Ishikawa (cell line): ENCODE results near the gene LYRM1.
A peak's percentile ranks its signal among the peaks of the same experiment; 100 is the strongest.

Source experiments
- CEBPB ChIP-seq: IDR thresholded peaks from 2 replicates; pipeline ENCODE4 v1.6.1; 2012
- CREB1 ChIP-seq: IDR thresholded peaks from 2 replicates; pipeline ENCODE4 v1.6.1; 2012; ENCODE audit warnings: low read depth
- EGR1 ChIP-seq: IDR thresholded peaks from 2 replicates; pipeline ENCODE4 v1.6.1; 2012
- EP300 ChIP-seq: IDR thresholded peaks from 2 replicates; pipeline ENCODE4 v1.6.1; 2012; ENCODE audit warnings: borderline replicate concordance
- FOXM1 ChIP-seq: IDR thresholded peaks from 2 replicates; pipeline ENCODE4 v1.6.1; 2012; ENCODE audit warnings: low read depth, borderline replicate concordance
- NFIC ChIP-seq: IDR thresholded peaks from 2 replicates; pipeline ENCODE4 v1.6.1; 2012
- RAD21 ChIP-seq: IDR thresholded peaks from 2 replicates; pipeline ENCODE4 v1.6.1; 2012; ENCODE audit warnings: low read depth
- TAF1 ChIP-seq: IDR thresholded peaks from 2 replicates; pipeline ENCODE4 v1.6.1; 2012; ENCODE audit warnings: low read depth, mild to moderate bottlenecking
- TCF12 ChIP-seq: IDR thresholded peaks from 2 replicates; pipeline ENCODE4 v1.6.1; 2012; ENCODE audit warnings: low read depth
- TEAD4 ChIP-seq: IDR thresholded peaks from 2 replicates; pipeline ENCODE4 v1.6.1; 2012
- YY1 ChIP-seq: IDR thresholded peaks from 2 replicates; pipeline ENCODE4 v1.6.1; 2012; ENCODE audit warnings: low read depth
- ZBTB7A ChIP-seq: IDR thresholded peaks from 2 replicates; pipeline ENCODE4 v1.6.1; 2012; ENCODE audit warnings: low read depth
- TF ChIP-seq, protein P1 (sequence below): IDR thresholded peaks from 2 replicates; pipeline ENCODE4 v1.6.1; 2012; ENCODE audit warnings: low read depth, mild to moderate bottlenecking
- TF ChIP-seq, protein P2 (sequence below): IDR thresholded peaks from 2 replicates; pipeline ENCODE4 v1.6.1; 2012
- TF ChIP-seq, protein P3 (sequence below): IDR thresholded peaks from 2 replicates; pipeline ENCODE4 v1.6.1; 2012

LYRM1 gene

DNA sequence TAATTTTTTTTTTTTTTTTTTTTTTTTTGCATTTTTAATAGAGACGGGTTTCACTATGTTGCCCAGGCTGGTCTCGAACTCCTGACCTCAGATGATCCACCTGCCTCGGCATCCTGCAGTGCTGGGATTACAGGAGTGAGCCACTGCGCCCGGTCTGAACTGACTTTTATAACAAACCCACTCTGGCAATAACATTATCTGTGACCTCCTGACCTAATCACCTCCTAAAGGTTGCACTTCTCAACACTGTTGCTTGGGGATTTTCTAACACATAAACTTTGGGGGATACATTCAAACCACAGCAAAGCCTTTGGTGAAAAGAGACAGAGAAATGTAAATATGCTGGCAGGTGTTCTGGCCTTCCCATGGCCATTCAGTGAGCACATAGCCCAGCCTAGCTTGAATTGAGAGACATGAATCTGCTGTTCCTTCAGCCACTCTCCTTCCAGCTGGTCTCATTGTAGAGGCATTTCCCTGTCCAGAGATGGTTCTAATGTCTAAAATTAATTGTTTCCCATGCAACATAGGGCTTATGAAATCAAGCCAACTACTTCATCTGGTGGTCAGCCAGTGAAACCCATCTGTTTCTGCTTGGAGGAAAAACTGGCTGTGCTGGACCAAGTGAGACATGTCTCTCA is 28.3 kb downstream of the LYRM1 start:
- no peak for TF ChIP-seq EGR1
- TF ChIP-seq CREB1: no peak
- TF ChIP-seq, protein P1, sequence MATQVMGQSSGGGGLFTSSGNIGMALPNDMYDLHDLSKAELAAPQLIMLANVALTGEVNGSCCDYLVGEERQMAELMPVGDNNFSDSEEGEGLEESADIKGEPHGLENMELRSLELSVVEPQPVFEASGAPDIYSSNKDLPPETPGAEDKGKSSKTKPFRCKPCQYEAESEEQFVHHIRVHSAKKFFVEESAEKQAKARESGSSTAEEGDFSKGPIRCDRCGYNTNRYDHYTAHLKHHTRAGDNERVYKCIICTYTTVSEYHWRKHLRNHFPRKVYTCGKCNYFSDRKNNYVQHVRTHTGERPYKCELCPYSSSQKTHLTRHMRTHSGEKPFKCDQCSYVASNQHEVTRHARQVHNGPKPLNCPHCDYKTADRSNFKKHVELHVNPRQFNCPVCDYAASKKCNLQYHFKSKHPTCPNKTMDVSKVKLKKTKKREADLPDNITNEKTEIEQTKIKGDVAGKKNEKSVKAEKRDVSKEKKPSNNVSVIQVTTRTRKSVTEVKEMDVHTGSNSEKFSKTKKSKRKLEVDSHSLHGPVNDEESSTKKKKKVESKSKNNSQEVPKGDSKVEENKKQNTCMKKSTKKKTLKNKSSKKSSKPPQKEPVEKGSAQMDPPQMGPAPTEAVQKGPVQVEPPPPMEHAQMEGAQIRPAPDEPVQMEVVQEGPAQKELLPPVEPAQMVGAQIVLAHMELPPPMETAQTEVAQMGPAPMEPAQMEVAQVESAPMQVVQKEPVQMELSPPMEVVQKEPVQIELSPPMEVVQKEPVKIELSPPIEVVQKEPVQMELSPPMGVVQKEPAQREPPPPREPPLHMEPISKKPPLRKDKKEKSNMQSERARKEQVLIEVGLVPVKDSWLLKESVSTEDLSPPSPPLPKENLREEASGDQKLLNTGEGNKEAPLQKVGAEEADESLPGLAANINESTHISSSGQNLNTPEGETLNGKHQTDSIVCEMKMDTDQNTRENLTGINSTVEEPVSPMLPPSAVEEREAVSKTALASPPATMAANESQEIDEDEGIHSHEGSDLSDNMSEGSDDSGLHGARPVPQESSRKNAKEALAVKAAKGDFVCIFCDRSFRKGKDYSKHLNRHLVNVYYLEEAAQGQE: no peak
- TF ChIP-seq EP300: no peak
- no peak for TF ChIP-seq TAF1
- no peak for TF ChIP-seq CEBPB
- TF ChIP-seq YY1: no peak
- TF ChIP-seq TEAD4: no peak
- no peak for TF ChIP-seq NFIC
- TF ChIP-seq, protein P2, sequence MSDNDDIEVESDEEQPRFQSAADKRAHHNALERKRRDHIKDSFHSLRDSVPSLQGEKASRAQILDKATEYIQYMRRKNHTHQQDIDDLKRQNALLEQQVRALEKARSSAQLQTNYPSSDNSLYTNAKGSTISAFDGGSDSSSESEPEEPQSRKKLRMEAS: no peak
- TF ChIP-seq TCF12: no peak
- TF ChIP-seq RAD21: no peak
- TF ChIP-seq, protein P3, sequence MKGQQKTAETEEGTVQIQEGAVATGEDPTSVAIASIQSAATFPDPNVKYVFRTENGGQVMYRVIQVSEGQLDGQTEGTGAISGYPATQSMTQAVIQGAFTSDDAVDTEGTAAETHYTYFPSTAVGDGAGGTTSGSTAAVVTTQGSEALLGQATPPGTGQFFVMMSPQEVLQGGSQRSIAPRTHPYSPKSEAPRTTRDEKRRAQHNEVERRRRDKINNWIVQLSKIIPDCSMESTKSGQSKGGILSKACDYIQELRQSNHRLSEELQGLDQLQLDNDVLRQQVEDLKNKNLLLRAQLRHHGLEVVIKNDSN: no peak
- TF ChIP-seq FOXM1: no peak
- TF ChIP-seq ZBTB7A: no peak

DNA sequence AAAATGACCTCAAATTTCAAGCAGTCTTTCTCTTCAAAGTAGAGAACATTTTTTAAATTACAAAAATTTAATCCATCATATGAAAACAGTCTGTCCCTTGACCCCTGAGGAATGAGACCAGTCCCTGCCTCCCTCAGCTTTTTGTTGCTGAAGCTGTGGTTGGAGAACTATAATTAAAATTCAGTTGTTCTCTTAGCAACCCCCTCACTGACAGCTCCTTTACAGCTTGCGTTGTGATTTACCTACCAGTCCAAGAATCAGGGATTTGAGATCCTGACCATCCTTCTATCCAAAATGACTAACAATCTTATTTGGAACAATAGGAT is 29.8 kb downstream of the LYRM1 start:
- TF ChIP-seq, protein P1: no peak
- TF ChIP-seq FOXM1: no peak
- TF ChIP-seq, protein P3: no peak
- TF ChIP-seq CEBPB: no peak
- TF ChIP-seq RAD21: no peak

DNA sequence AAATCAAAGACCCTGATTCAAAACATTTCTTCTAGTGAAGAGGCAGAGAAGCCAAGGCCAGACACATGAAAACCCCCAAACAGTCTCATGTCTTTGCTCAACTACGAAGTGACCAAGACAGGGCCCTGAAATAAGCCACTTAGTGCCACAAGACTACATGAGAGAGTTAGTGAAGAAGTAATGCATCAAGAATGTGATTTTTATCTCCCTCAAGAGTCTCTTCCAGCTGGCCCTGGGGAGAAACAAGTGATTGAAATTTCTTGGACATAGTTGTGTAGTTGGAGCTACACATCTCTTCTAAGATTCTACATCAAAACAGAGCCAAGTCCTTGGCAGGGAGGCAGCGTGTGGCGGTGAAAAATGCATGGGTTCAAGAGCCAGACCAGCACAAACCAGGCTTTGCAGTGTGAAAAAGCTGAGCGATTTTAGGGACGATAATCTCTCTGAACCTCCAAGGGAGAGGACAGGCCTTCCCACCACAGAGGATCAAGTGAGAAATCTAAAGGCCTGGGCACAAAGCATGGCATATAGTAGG is 30.6 kb downstream of the LYRM1 start:
- TF ChIP-seq NFIC (no peak), CREB1 (no peak), TEAD4 (no peak), ZBTB7A (no peak), YY1 (no peak), EGR1 (no peak), TAF1 (no peak)
- TF ChIP-seq, protein P2: no peak
- TF ChIP-seq, protein P3: no peak

DNA sequence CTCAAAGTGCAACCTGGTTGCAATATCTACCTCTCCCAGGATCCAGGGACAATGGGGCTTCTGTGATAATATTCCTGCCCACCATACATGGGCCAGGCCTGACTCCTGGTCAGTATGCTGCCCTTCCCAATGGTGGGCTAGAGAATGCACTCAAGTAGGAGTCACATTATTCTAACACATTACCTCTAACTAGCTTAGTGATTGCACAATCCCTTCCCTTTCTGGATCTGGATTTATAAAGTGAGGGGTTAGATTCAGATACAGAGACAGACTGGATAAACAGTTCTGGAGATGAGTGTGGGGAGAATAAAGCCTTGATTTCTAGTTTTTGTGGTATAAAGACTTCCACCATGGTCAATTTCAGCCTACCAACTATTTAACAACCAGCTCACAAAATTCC is 33.0 kb downstream of the LYRM1 start:
- TF ChIP-seq CEBPB (peak; percentile 40; the same call in 1 of the 2 replicates), EGR1 (no peak)

DNA sequence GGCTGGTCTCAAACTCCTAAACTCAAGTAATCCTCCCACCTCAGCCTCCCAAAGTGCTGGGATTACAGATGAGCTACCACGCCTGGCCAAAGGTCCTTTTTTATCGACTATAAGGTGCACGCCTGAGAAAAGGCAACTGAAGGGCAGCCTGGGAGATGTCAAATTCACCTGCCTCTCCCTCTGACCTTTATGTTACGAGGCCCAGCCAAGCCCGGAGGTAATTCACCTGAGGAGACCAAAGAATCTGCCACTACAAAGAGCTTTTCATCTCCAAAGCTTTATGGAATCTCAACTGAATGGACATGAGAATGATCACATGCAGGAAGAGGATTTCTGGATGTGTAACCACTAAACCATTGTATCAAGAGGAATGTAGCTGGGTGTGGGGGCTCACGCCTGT is 37.2 kb downstream of the LYRM1 start:
- TF ChIP-seq EP300 (no peak), TAF1 (no peak), CEBPB (no peak), ZBTB7A (no peak), YY1 (no peak), NFIC (no peak), EGR1 (no peak), TCF12 (no peak), FOXM1 (no peak), TEAD4 (no peak), CREB1 (no peak), RAD21 (no peak)
- TF ChIP-seq, protein P2: no peak
- TF ChIP-seq, protein P1: no peak
- TF ChIP-seq, protein P3: no peak
